ENCODE measurements around the gene APOA1.

The APOA1 gene

DNA sequence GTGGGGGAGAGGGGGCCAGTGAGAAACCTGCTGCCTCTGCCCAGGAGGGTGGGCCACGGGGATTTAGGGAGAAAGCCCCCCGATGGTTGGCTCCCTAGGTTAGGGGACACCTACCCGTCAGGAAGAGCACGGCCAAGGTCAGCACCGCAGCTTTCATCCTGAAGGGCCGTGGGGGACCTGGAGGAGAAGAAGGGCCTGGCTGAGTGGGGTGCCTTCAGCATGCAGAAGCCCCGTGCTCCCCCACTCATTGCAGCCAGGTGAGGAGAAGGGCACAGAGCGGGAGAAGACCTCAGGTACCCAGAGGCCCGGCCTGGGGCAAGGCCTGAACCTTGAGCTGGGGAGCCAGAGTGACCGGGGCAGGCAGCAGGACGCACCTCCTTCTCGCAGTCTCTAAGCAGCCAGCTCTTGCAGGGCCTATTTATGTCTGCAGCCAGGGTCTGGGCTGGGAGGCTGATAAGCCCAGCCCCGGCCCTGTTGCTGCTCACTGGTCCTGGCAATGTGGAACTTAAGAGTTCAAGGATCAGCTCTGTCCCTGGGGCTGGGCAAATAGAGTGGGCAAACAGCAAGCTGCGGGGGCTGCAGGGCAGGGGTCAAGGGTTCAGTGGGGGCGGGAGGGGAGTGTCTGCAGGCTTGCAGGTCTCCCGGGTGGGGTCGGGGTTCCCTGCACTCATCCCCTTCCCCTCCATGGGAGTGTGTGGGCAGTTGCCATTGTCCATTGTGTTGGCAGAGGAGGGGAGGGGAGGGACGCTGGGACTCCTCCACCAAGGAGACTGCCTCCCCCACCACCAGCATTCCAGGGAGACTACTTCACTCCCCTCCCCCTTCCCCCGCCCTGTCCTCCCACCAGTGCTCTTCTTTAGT is at the start of gene APOA1:
TSS of gene APOA1 (minus strand) at position 392 of the 861 bp plus-strand sequence. CDS start at position 157, 235 bp downstream.
- DNase-seq (ENCODE audit: low read depth in 3 of 3): no peak

DNA sequence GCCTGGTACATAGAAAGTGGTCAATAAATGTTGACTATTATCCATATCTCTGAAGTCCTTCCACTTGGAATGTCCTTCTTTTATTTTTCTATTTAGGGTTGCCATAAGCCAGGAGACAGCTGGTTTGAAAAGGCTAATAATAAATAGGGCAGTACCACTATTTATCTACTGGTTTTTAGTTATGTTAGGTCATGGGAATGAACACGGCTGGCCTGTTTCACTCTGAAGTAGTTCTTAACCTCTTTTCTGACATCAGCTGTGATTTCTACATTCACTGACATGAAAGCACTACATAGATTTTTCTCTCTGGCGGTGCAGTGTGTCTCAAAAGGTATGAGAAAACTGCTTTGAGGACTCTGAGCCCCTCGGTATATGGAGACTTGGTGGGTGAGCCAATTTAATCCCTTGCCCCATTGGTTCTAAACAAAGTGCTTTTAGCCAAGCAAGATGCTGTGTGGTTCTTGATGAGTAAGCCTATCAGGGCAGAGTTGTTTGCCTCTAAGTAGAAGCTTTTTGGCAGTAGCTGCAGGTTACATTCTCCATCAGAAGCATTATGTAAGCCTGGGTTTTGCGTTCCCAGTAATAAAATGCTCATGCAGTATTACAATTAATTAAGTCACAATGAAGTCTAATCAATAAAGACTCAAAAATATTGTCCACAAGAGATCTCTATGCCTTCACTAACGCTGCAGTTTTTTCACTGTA is 48.7 kb upstream of the APOA1 start:
- DNase-seq (ENCODE audit: low read depth in 3 of 3): no peak

DNA sequence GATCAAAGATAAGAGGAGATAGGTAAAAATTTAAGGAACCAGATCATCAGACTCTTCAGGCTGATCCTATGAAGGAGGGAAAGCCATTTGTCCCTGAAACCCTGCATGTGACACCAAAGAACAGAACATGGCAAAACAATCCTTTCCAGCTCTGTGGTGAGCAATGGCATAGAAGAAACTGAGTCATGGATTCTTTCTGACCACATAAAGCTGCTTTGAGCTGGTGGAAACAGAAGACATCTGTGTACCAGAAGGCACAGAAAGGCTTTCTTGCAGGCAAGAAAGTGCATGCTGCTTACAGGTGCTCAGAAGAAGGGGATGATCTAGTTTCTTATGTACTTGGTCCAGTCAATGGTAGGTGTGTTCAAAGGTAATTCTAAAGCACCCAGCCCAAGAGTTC is 45.0 kb upstream of the APOA1 start:
- DNase-seq (ENCODE audit: low read depth in 3 of 3): no peak

DNA sequence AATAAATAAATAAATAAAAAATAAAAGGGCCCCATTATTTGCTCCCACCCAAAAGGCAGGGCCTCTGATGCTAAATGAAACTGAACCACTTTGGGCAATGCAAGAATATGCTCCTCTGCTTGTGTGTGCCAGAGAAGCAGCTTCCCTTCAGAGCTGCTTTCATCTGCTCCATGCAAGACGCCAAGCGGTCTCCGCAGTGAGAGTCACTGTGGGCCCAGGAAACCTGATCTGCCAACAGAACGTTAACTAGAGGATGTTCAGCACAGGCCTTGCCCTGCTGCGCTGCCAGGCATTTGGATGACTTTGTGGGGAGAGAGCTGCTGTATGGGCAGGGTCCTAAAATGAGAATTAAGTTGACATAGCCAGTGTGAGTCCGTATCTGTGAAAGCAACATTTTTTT is 43.7 kb upstream of the APOA1 start:
- DNase-seq (ENCODE audit: low read depth in 3 of 3): no peak

DNA sequence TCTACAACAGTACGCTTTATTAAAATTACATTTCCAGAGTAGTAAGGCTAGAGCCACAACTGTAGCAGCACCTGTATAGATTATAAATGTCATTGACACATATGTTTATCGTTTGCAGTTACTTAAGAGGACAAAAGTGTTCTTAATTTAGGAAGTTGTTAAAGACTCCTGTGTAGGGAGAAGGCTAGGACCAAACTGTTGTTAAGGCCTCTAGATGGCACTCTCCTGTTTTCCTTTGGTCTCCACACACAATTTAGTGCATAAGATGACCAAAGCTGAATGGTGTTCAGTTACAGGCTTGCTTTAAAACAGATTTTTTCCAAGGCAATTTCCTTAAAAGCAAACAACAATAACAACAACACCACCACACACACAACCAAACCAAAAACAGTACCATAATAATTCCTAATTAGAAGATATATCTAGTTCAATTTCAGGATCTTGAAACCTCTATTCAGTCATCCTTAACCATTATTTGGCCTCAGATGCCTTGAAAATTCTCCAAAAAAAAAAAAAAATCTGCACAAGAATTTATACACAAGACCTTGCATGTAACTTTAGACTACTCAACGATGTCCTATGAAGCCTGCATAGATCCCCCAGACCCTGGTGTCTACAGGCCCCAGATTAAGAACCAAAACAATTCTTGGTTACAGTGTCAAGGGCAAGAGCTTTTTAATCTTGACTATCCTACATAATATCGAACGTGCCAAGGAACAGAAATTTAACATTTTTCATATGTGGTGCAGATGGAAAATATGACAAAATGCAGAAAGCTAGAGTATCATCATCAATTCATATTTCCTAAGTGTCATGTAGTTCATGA is 42.6 kb upstream of the APOA1 start:
- no peak for DNase-seq (ENCODE audit: low read depth in 3 of 3)

DNA sequence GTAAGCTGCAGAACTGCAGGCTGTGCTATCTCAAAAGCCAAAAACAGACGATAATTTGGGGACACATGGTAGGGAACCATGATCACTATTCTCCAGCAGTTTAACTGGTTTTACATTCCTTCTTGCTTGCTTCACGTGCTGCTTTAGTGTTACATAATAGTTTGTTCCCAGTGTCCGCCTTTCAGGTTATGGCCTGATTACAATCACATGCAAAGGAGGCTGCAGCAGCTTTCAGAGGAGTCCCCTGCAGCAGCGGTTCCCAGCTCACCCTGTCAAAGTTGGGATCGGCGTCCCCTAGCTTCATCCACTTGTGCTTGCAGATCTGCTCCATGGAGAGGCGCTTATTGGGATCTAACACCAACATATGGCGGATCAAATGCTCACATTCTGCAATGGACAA is 39.2 kb upstream of the APOA1 start:
- no peak for DNase-seq (ENCODE audit: low read depth in 3 of 3)

DNA sequence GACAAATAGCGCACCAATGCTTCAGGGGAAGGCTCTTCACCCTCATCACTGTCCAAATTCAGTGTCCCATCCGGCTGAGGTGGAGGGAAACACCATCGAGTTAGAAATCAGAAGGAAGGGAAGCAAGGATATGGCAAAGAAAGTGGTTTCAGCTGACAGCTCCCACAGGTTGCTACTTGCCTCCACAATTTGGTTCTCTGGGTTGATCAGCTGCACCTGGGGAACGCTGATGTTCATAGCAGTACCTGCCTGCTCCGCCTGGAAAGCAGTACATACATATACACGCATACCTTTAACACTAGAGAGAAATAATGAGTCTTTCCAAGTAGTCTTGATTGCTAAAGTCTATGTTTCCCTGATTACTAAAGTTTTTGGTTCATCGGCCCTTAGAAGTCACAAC is 37.8 kb upstream of the APOA1 start:
- no peak for DNase-seq (ENCODE audit: low read depth in 3 of 3)

DNA sequence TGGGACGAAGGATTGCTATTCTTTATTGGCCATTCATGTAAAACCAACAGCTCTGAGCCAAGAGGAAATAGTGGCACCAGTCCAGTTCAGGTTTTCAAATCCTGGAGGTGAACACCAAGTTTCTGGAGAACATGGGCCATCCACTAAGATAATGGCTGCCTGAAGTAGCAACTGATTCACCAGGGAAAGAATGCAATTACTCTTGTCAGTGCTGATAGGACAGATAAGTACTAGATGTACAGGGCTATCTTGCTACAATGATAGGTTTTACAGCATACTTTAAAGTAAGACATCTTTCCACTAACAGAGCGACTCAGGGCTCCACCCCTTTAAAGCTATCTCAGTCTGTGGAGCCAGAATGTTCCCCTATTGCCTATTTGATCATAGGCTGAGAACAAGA is 36.8 kb upstream of the APOA1 start:
- no peak for DNase-seq (ENCODE audit: low read depth in 3 of 3)

DNA sequence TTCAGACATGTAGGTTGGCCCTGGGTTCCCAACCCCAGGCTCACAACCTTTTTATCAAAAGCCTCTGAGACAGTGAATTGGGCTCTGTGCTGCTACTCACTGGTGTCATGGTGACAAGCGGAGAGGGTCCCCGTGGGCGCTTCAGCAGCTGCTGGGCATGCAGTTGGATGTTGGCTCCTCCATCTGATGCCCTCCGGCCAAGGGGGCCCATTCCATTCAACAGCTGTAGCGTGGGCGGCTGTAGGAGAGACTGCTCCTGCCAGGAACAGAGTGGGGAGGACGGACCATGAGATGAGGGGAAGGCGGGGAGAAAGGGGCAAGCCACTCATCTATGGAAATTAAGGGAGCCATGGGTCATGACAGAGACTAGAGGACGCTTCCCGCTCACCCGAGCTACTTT is 36.0 kb upstream of the APOA1 start:
- DNase-seq (ENCODE audit: low read depth in 3 of 3): no peak

DNA sequence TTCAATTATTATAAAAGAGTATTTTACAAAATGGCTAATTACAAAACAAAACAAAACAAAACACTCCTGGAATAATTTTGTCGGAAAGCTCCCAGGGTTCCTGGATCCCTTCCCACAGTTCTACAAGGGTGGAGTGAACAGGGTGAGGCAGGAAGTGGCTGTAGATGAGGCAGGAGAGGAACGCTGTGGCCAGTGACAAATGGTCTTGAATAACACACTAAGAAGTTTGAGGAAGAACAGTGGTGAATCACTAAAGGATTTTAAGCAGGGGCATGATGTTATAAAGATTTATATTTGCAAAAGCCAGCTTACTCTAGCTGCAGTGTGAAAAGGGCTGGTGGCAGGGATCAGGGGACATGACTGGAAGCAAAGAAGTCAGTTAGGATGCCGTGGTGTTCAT is 33.8 kb upstream of the APOA1 start:
- no peak for DNase-seq (ENCODE audit: low read depth in 3 of 3)

DNA sequence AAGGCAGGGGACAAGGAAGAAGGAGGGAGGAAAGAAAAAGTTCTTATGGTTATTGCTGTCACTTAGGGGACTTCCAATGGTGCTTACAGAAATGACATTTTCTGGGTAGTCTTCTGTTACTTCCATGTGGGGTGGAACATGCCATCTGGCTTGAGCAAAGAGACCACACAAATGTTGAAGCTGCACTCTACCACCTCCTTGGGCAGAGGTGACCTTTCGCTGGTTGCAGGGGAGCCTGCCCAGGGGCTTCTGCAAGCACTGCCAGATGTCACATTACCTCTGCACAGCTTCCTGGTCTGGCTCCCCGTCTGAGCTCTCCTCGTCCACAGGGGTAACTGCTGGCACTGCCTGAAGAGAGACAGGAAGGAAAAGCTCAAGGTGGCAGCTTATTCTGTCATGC is 32.6 kb upstream of the APOA1 start:
- DNase-seq (ENCODE audit: low read depth in 3 of 3): no peak

DNA sequence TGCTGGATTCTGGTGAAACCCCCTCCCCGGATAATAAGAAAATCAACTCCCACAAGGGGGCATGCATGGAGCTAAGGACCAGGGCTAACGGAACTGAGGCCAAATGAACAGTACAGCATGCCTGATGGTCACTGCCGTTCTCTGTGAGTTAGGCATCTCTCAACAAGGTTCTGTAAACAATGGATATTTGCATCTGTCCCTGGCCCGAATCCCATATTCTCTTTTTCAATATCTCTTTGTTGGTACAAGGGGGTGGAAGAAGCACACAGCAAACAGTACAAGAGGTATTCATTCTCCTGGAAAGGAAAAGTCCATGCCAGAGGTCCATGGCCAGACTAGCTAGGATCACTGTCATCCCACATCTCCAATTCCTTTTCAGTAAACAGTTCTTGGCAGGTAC is 32.2 kb upstream of the APOA1 start:
- DNase-seq (ENCODE audit: low read depth in 3 of 3): no peak

DNA sequence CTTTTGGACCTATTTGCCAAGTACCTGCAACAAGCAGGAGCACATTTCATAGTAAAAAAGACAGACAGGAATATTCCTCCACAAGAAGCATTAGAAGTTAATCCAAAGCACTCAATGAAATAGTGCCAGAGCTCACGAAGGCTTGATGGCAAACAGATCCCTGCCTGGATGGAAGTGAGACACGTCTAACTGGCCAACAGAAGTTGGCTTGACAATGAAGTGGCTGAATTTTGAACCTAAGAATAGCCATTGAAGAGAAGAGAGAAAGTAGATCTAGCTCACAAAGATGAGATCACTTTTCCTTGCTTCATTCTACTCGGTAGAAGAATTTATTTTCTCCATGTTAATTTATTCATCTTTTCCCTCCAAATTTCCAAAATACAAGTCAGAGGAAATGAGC is 30.6 kb upstream of the APOA1 start:
- DNase-seq (ENCODE audit: low read depth in 3 of 3): no peak

DNA sequence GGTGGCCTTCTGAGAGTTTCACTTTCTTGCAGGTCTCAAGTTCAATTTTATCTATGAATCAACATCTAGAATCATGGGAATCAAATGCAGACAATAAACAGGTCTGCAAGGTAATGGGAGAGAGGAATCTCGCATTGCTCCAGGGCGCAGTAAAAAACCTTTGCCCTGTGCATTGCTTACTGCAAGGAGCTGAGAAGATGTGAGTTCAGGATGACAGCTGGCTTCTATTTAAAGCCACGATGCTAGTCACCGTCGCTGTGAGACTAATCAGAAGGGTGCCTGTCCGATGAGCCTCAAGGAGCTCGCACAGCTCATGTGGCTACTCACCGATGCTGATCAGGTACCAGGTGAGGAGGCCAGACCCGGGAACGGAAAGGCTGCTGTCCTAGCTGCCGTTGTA is 30.2 kb upstream of the APOA1 start:
- no peak for DNase-seq (ENCODE audit: low read depth in 3 of 3)

DNA sequence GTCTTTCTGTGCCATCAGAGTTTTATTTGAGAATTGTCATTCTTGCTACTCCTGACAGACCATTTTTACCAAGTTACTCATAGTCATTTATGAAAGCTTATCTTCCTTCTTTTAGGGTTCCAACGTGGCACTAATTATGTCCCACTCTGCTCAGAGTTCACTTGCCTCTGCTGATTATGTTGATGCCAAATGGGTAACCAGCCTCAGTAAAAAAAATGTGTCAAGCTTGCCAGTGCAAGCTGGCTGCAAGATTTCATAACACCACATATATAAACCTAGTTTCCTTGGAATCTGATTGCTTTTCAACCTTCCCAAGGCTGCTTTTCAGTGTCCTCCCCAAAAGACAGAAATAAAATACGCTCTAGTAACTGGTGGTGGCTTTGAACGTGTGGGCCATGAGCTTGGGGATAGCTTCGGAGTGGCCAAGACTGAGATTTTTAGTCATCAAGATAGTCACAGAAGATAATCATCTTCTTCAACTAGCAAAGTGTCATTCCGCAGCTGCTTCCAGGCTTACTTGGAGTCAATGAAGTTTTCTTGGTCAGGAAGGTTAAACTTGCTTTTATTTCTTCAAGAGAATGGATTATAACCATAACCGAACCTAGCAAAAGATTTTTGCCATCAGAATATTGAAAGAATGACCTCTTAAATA is 29.5 kb upstream of the APOA1 start:
- DNase-seq (ENCODE audit: low read depth in 3 of 3): no peak

DNA sequence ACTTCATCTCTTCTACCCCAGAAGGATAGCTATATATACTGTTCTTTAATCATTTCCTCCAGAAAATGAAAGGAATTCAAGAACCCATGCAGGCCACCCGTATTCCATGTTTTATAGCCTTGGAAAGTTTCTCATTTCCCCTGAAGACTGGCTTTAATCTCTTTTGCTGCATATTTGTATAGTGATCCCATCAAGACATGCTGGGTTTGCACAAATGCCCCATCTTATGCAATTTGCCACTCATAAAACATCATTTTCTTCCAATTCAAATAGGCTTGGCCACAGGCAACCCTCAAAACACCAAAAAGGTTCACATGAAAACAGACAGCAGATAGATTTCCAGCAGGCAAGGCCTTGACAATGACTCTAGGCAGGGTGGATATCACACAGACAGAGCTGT is 28.3 kb upstream of the APOA1 start:
- DNase-seq (ENCODE audit: low read depth in 3 of 3): no peak

DNA sequence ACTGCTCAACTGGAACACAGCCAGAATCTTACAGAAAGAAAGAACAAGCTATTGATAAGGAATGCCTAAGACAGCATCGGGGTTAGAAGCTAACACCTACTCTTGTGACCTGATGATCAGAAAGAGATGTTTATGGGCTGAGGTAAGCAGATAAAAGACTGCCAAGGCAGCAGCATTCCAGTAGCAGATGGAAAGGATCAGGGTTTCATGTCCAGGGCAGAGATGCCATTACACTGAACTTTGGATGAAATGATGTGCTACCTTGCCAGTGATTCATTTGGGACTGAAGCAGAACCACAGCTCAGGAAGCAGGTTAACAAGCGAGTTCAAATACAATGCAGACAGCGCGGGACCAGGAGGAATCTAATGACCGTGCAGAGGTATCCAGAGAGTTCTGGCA is 27.1 kb upstream of the APOA1 start:
- no peak for DNase-seq (ENCODE audit: low read depth in 3 of 3)

DNA sequence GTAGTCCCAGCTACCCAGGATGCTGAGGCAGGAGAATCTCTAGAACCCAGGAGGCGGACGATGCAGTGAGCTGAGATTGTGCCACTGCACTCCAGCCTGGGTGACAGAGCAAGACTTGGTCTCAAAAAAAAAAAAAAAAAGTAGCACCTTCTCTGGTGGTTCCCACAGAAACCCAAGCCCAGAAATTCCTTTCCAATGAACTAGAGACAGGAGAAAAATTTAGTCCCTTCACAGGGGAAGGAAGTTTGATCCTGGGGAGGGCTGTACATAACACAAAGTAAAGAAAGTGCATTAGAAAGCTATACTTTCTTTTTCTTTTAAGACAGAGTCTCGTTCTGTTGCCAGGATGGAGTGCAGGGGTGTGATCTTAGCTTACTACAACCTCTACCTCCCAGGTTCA is 25.5 kb upstream of the APOA1 start:
- DNase-seq (ENCODE audit: low read depth in 3 of 3): no peak

DNA sequence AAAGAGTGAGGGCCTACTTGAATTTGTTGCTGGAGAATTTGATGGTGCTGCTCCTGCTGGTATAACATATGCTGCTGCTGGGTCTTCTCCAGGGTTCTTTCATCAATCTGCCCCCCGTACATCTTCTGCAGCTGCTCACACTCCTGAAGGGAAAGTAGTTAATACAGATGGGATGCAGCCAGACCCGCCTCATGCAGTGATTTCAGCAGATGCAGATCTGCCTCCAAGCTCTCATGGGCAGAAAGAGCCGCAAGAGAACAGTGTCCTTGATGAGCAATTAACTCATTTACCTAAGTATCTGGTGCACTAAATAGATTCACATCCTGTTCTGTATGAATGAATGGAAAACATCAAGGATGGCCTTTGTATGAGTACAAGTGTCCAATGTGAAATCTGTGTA is 24.8 kb upstream of the APOA1 start:
- no peak for DNase-seq (ENCODE audit: low read depth in 3 of 3)

DNA sequence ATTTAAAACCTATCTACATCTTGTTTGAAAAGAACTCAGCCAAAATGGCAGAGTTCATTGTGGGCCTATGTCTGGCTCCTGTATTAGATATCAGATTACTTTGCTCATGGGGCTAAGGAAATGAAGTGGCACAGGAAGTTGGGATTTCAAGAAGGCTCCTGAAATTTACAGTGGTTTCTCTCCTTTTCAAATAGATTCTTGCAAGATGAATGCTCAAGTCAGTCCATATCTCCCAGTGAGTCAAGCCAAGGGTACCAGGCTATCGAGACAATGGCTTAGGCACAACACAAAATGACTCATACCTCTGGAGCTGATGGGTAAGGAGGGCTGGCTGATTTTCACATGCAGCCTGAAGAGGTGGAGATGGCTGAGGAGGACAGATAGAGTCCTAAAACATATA is 24.1 kb upstream of the APOA1 start:
- DNase-seq (ENCODE audit: low read depth in 3 of 3): no peak

DNA sequence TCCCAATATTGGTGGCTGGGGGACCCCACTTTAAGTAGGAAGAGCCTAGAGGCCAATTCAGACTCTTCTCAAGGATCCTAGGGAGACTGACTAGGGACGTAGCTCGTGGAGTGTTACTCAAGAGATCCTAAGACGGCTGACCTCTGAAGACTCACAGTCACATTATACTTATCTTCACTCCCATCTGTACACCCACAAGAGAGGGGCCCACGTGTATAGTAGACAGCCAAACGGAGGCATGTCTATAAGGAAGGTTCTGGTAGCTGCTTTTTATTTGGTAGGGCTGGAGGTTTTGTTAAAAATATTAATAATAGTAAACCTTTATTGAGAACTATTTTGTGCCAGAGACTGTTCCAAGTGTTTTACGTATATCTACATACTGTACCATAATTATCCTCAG is 22.9 kb upstream of the APOA1 start:
- no peak for DNase-seq (ENCODE audit: low read depth in 3 of 3)

DNA sequence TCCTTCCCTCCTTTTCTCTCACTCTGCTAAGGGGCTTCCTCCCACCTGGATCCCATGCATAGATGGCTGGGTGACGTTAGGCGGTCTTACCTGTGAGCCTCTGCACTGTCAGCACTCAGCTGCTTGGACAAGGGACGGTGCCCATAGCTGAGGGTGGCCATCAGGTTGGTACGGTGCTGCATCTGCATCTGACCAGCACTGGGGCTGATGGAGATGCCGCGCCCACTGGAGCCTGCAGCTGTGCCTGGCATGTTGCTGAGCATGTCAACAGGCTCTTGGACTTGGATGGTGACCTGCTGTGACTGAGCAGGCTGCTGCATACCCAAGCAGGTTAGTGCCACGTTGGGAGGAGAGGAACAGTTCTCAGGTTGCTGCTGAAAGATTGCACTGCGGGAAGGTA is 21.8 kb upstream of the APOA1 start:
- no peak for DNase-seq (ENCODE audit: low read depth in 3 of 3)
